Caco-2 (cell line): Measurements from ENCODE around the gene KRTCAP2. TPM values are rescaled to one million over a fixed set of nuclear protein-coding genes. Genes with fewer than 3 reads are reported as not detected.
"Not testable (repeated sequence)": the region's sequence is repeated elsewhere in the genome, so short reads cannot be mapped to it uniquely, and the experiment has no call there.

ENCODE experiments used
- BruUV-seq: library from RNA; stranded (reverse); fragments of 400-500 nt; replicated peaks from 2 replicates; lab custom pipeline; 2021; lab: Mats Ljungman, UMichigan
- CTCF ChIA-PET: fragments of 300-600 bp; sonication (Branson Sonifier 250); formaldehyde crosslinking; loops from one replicate; lab custom pipeline; 2022; ENCODE audit warnings: antibody characterized with exemption; lab: Charles Lee
- POLR2A ChIA-PET: fragments of 300-600 bp; sonication (Branson Sonifier 250); formaldehyde crosslinking; loops from one replicate; lab custom pipeline; 2022; ENCODE audit warnings: antibody characterized with exemption; lab: Charles Lee
- DNase-seq, 2 experiments: peaks; one replicate each; pipeline versions ENCODE4 v3.0.0 to v3.0.0-alpha.2; 2020 to 2022
- H3K27me3 ChIP-seq: replicated peaks from 2 replicates; pipeline ENCODE4 v1.6.0; 2011; ENCODE audit warnings: low read length; ENCODE audit not compliant: control insufficient read depth, insufficient read depth
- H3K36me3 ChIP-seq: 2 replicates; pipeline ENCODE4 v1.5.1; 2011; ENCODE audit warnings: low read length; ENCODE audit not compliant: control insufficient read depth, insufficient read depth
- H3K4me1 ChIP-seq: fragments of 250-450 bp; sonication (Bioruptor Pico); 2 replicates; pipeline ENCODE4 v1.5.1; 2020; ENCODE audit warnings: mild to moderate bottlenecking
- H3K4me3 ChIP-seq: 2 replicates; pipeline ENCODE4 v1.5.1; 2011; ENCODE audit warnings: low read depth, mild to moderate bottlenecking, control low read depth, low read length
- H3K9me3 ChIP-seq: fragments of 250-450 bp; sonication (Bioruptor Pico); 2 replicates; pipeline ENCODE4 v1.5.1; 2020; ENCODE audit warnings: mild to moderate bottlenecking, moderate library complexity
- H3K27ac Mint-ChIP-seq: one replicate; pipeline ENCODE4 v1.8.0; 2022; ENCODE audit warnings: mixed read lengths; ENCODE audit not compliant: unreplicated experiment
- H3K27me3 Mint-ChIP-seq: one replicate; pipeline ENCODE4 v1.8.0; 2022; ENCODE audit warnings: mixed read lengths; ENCODE audit not compliant: insufficient read depth, unreplicated experiment
- H3K36me3 Mint-ChIP-seq: one replicate; pipeline ENCODE4 v1.8.0; 2022; ENCODE audit warnings: mild to moderate bottlenecking, mixed read lengths; ENCODE audit not compliant: insufficient read depth, unreplicated experiment
- H3K4me1 Mint-ChIP-seq: one replicate; pipeline ENCODE4 v1.8.0; 2022; ENCODE audit warnings: low read depth, mixed read lengths; ENCODE audit not compliant: unreplicated experiment
- H3K4me3 Mint-ChIP-seq: one replicate; pipeline ENCODE4 v1.8.0; 2022; ENCODE audit warnings: mild to moderate bottlenecking, moderate library complexity, mixed read lengths; ENCODE audit not compliant: unreplicated experiment
- H3K9me3 Mint-ChIP-seq: one replicate; pipeline ENCODE4 v1.8.0; 2022; ENCODE audit warnings: mixed read lengths; ENCODE audit not compliant: unreplicated experiment
- intact Hi-C: fragments of 100-400 bp; cut with micrococcal nuclease; formaldehyde crosslinking; loops from one replicate; pipeline ENCODE4 v1.10.0; 2022; ENCODE audit not compliant: unreplicated experiment
- total RNA-seq: library from RNA; stranded (reverse); gene quantifications from 2 replicates; pipeline ENCODE4 v1.2.3, GENCODE V29; 2022
- TF ChIP-seq, protein P1 (sequence below), 2 experiments: fragments of 200-600 bp in 1 of 2; IDR thresholded peaks; 1 replicate in 1 of 2; 2 replicates in 1 of 2; pipeline versions ENCODE4 v1.5.1 to v1.8.0; 2011 to 2022; ENCODE audit warnings: antibody characterized with exemption in 1 of 2, control low read depth in 1 of 2, inconsistent platforms in 1 of 2, low read depth in 1 of 2, low read length in 1 of 2, mild to moderate bottlenecking in 1 of 2, moderate library complexity in 1 of 2; ENCODE audit not compliant: insufficient read depth in 1 of 2, severe bottlenecking in 1 of 2, unreplicated experiment in 1 of 2

Gene KRTCAP2
- total RNA-seq, 1 experiment from 2014 or later = 215 TPM

DNA sequence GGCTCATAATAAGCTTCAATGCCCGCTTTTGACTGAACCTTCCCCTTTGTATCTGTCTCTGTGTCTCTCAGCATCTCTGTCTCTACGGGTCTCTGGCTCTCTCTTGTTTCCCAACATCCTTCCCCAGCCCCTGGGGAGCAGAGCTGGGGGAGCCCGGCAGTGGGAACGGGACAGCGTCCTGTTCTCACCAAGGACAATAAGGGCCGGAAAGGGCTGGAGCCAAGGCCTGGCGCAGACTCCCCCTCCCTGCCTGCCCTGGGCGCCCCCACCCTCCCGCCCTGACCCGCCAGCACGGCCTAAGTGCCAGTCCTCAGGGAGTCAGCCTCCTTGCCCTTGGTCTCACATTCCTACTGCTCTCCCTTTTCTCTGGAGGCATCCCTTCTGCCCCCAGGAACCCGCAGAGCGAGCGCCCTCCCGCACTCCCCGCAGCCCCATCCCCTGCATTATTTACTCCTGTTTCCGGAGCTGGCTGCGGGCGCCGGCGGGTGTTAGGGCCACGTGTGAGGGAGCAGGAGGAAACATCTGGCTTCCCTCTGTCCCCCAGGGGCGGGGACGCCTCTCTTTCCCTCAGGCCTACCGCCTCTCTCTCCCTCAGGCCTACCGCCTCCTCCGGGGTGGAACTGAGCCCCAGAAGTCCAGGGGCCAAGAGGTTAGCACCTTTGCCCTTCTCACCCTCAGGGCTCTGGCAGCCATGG, 6.5 kb downstream of the KRTCAP2 start:
- TF ChIP-seq, protein P1, sequence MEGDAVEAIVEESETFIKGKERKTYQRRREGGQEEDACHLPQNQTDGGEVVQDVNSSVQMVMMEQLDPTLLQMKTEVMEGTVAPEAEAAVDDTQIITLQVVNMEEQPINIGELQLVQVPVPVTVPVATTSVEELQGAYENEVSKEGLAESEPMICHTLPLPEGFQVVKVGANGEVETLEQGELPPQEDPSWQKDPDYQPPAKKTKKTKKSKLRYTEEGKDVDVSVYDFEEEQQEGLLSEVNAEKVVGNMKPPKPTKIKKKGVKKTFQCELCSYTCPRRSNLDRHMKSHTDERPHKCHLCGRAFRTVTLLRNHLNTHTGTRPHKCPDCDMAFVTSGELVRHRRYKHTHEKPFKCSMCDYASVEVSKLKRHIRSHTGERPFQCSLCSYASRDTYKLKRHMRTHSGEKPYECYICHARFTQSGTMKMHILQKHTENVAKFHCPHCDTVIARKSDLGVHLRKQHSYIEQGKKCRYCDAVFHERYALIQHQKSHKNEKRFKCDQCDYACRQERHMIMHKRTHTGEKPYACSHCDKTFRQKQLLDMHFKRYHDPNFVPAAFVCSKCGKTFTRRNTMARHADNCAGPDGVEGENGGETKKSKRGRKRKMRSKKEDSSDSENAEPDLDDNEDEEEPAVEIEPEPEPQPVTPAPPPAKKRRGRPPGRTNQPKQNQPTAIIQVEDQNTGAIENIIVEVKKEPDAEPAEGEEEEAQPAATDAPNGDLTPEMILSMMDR (IDR thresholded peaks at IDR 0.05; ENCODE audit: insufficient read depth in 1 of 2, low read depth in 1 of 2, low read length in 1 of 2, severe bottlenecking in 1 of 2, unreplicated experiment in 1 of 2) = no peak
- Histone ChIP-seq H3K27me3 (no peaks in the 10 kb centered on the region), H3K9me3 (no peaks in the 10 kb centered on the region), H3K4me1 (peaks cover 4% of the 10 kb centered on the region; the same call in 1 of the 2 replicates), H3K36me3 (no peaks in the 10 kb centered on the region), H3K4me3 (no peak overlapping the region)
- POLR2A ChIA-PET = interaction anchor here (0.5 to 1.5 kb wide), 3 partner anchors 41 to 75 kb away, joined by 3 to 6 read pairs (median 3); no protein-coding TSS in a partner anchor
- Mint-ChIP-seq H3K36me3 (peaks cover 12% of the 10 kb centered on the region), H3K27ac (no peak overlapping the region), H3K4me1 (no peaks in the 10 kb centered on the region), H3K9me3 (no peaks in the 10 kb centered on the region), H3K27me3 (no peaks in the 10 kb centered on the region), H3K4me3 (no peak overlapping the region)
- CTCF ChIA-PET = interaction anchor here (0.5 to 3.2 kb wide), 24 partner anchors 11 to 106 kb away, joined by 3 to 147 read pairs (median 6); partner anchors contain the start of gene EFNA1
- DNase-seq = no peak
- intact Hi-C loops = loop anchor here (1.0 to 2.0 kb wide), 3 partner anchors 32 to 72 kb away; partner anchors contain the start of gene SLC50A1
- no TSS peak for BruUV-seq

DNA sequence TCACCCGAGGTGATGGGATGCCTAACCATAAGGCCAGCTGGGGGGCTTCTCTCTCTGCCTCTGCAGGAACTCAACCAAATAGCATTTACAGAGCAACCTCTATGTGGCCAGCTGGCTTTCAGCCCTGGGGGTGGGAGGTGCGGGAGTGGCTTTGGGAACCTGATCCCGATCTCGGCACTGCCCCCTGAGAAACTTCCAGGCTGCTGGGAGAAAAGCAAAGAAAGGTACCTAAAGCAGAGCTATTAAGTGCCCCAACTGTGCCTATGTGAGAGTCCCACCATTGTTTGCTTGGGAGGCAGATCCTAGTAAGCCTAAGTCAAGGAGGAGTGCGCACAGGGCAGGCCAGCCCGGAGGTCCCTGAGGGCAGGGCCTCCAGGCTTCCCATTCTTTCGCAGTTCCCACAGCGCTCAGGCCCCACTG, 7.0 kb downstream of the KRTCAP2 start:
- ChIA-PET POLR2A (interaction anchor here (0.5 kb wide), 1 partner anchor 66 kb away, joined by 3 read pairs; no protein-coding TSS in a partner anchor), CTCF (interaction anchor here (3.2 kb wide), 1 partner anchor 74 kb away, joined by 147 read pairs; no protein-coding TSS in a partner anchor)
- no peak overlapping the region for H3K27ac Mint-ChIP-seq
- H3K36me3 Mint-ChIP-seq = peaks cover 12% of the 10 kb centered on the region
- no TSS peak for BruUV-seq
- no peaks in the 10 kb centered on the region for H3K27me3 ChIP-seq
- intact Hi-C loops = loop anchor here (2.0 kb wide), 1 partner anchor 31 kb away; the partner anchor contains the start of gene SLC50A1
- peaks cover 4% of the 10 kb centered on the region; the same call in 1 of the 2 replicates for H3K4me1 ChIP-seq
- H3K9me3 Mint-ChIP-seq = no peaks in the 10 kb centered on the region
- no peaks in the 10 kb centered on the region for H3K4me1 Mint-ChIP-seq
- H3K27me3 Mint-ChIP-seq = no peaks in the 10 kb centered on the region
- TF ChIP-seq, protein P1 (IDR thresholded peaks at IDR 0.05; ENCODE audit: insufficient read depth in 1 of 2, low read depth in 1 of 2, low read length in 1 of 2, severe bottlenecking in 1 of 2, unreplicated experiment in 1 of 2) = no peak
- no peaks in the 10 kb centered on the region for H3K9me3 ChIP-seq
- H3K36me3 ChIP-seq = no peaks in the 10 kb centered on the region
- no peak overlapping the region for H3K4me3 ChIP-seq
- H3K4me3 Mint-ChIP-seq = no peak overlapping the region
- DNase-seq = no peak

DNA sequence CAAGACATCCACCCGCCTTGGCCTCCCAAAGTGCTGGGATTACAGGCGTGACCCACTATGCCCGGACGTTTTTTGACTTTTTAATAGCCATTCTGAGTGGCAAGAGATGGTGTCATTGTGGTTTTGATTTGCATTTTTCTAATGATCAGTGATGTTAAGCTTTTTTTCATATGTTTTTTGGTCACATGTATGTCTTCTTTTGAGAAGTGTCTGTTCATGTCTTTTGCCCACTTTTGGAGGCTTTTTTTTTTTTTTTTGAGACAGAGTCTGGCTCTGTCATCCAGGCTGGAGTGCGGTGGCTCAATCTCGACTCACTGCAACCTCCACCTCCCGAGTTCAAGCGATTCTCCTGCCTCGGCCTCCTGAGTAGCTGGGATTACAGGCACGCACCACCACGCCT, 8.5 kb downstream of the KRTCAP2 start:
- H3K36me3 Mint-ChIP-seq, H3K27me3 ChIP-seq, H3K27me3 Mint-ChIP-seq, H3K36me3 ChIP-seq, intact Hi-C loops, H3K9me3 Mint-ChIP-seq, POLR2A ChIA-PET, H3K4me3 ChIP-seq, H3K27ac Mint-ChIP-seq, H3K9me3 ChIP-seq, H3K4me1 Mint-ChIP-seq, BruUV-seq, DNase-seq, H3K4me3 Mint-ChIP-seq, H3K4me1 ChIP-seq: not testable (repeated sequence)
- CTCF ChIA-PET = interaction anchor here (0.7 to 1.1 kb wide), 2 partner anchors 8 to 39 kb away, joined by 4 to 5 read pairs; partner anchors contain the start of gene KRTCAP2

DNA sequence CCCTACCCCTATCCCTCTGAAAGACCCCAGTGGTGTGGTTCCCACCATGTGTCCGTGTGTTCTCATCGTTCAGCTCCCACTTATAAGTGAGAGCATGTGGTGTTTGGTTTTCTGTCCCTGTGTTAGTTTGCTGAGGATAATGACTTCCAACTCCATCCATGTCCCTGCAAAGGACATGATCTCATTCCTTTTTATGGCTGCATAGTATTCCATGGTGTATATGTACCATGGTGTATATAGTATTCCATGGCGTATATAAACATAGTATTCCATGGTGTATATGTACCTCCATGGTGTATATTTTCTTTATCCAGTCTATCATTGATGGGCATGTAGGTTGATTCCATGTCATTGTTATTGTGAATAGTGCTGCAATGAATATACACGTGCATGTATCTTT, 9.3 kb downstream of the KRTCAP2 start:
- BruUV-seq, H3K4me1 Mint-ChIP-seq, H3K4me3 ChIP-seq, H3K36me3 ChIP-seq, POLR2A ChIA-PET, H3K27me3 Mint-ChIP-seq, intact Hi-C loops, H3K4me1 ChIP-seq, H3K4me3 Mint-ChIP-seq, H3K36me3 Mint-ChIP-seq, H3K27me3 ChIP-seq, H3K9me3 Mint-ChIP-seq, H3K9me3 ChIP-seq, DNase-seq, H3K27ac Mint-ChIP-seq: not testable (repeated sequence)
- CTCF ChIA-PET = interaction anchor here (1.1 kb wide), 1 partner anchor 9 kb away, joined by 4 read pairs; the partner anchor contains the start of gene KRTCAP2

DNA sequence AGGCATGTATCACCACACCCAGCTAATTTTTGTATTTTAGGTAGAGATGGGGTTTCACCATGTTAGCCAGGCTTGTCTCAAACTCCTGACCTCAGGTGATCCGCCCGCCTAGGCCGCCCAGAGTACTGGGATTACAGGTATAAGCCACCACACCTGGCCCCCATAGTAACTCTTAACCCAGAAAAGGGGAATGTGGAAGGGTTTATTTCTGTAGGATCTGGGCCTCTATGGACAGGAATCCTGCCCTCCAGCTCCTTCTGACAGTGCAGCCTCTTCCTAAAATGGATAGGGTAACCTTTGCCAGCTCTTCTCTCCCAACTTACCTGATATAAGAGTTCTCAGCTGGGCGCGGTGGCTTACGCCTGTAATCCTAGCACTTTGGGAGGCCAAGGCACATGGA, 10.5 kb downstream of the KRTCAP2 start:
- H3K27me3 Mint-ChIP-seq, H3K27ac Mint-ChIP-seq, H3K36me3 ChIP-seq, H3K4me1 ChIP-seq, H3K4me1 Mint-ChIP-seq, H3K27me3 ChIP-seq, POLR2A ChIA-PET, H3K4me3 Mint-ChIP-seq, H3K4me3 ChIP-seq, H3K9me3 ChIP-seq, BruUV-seq, H3K9me3 Mint-ChIP-seq, H3K36me3 Mint-ChIP-seq, intact Hi-C loops, CTCF ChIA-PET, DNase-seq: not testable (repeated sequence)
